Measurements from ENCODE around the gene XXYLT1. TPM values are rescaled to one million over a fixed set of nuclear protein-coding genes. Genes with fewer than 3 reads are reported as not detected.

The XXYLT1 gene
- total and polyA plus RNA-seq, 2 of the 4 experiments (the other 2 are of a cell fraction) = 14.7 to 18.1 TPM

- dilution Hi-C loops (cut with HindIII; ENCODE audit: low sequenced_read_pairs, unreplicated experiment) = no loop called here
- POLR2A ChIA-PET (ENCODE audit: unreplicated experiment) = interaction anchor here (0.6 kb wide), 1 partner anchor 671 kb away, joined by 3 read pairs; no protein-coding TSS in a partner anchor
Observed at GRCh38 chr3:195150181-195151118, 120.5 kb downstream of the XXYLT1 start.

More at GRCh38 chr3:195150181-195151118, 120.5 kb downstream of the XXYLT1 start:
- H3K27me3 ChIP-seq (ENCODE audit: control insufficient read depth, insufficient read depth, low read length) = no peaks in the 10 kb centered on the region
- BruUV-seq (replicated peaks) = no TSS peak
- peak overlapping the region; percentile 98 for H3K18ac ChIP-seq (ENCODE audit: low read depth, low read length)
- H2BK20ac ChIP-seq (ENCODE audit: low read depth, low read length) = peak overlapping the region; percentile 97
- peak overlapping the region; percentile 91 for H2AFZ ChIP-seq (replicated peaks; ENCODE audit: low read length, poor library complexity)
- H3K4me2 ChIP-seq (ENCODE audit: low read depth, low read length) = peak overlapping the region; percentile 85
- CTCF ChIA-PET = interaction anchor here (0.6 to 1.5 kb wide), 2 partner anchors 22 to 468 kb away, joined by 3 to 8 read pairs; no protein-coding TSS in a partner anchor
- intact Hi-C loops (cut with micrococcal nuclease) (loop anchor here (10.0 kb wide), 1 partner anchor 104 kb away; no protein-coding TSS in a partner anchor), in situ Hi-C loops (cut with MboI; ENCODE audit: low sequenced_read_pairs) (no loop called here)
- H4K91ac ChIP-seq (ENCODE audit: insufficient read depth, low read depth, low read length) = peak overlapping the region; percentile 94
- H4K20me1 ChIP-seq (ENCODE audit: insufficient read depth, low read length) = no peaks in the 10 kb centered on the region
- no peaks in the 10 kb centered on the region for H3K9me3 ChIP-seq (ENCODE audit: control insufficient read depth, insufficient read depth, low read length)
- H4K5ac ChIP-seq (ENCODE audit: low read depth, low read length) = peak overlapping the region; percentile 99
- WGBS, 2 experiments (ENCODE audit: extremely low coverage in 2 of 2, insufficient read length in 1 of 2) = 34 to 100% methylated on average over 1 to 17 of the region's 20 CpGs
- H3K4me1 ChIP-seq (ENCODE audit: control insufficient read depth, insufficient read depth, low read length) = peaks cover 42% of the 10 kb centered on the region
- DNase-seq (peak; percentile 81), ATAC-seq (ENCODE audit: low read depth) (peak; percentile 46)
- peak overlapping the region; percentile 28; the same call in 1 of the 2 replicates for H3K4me3 ChIP-seq (ENCODE audit: insufficient read depth, low read depth, low read length)
- H3K4ac ChIP-seq (ENCODE audit: low read depth, low read length) = peak overlapping the region; percentile 99
- peak overlapping the region; percentile 97 to 100 for H4K8ac ChIP-seq (ENCODE audit: low read depth in 2 of 2, low read length in 2 of 2)
- peak overlapping the region; percentile 95 for H3K27ac ChIP-seq (ENCODE audit: insufficient read depth, low read length)
- peak overlapping the region; percentile 87 for H3K9ac ChIP-seq (ENCODE audit: low read depth, low read length)
- H3K79me1 ChIP-seq (ENCODE audit: low read depth in 1 of 2, low read length in 2 of 2) = peaks cover 14 to 34% of the 10 kb centered on the region in 2 experiments; a peak in 3 of 4 replicates
- TF ChIP-seq CHD1 (IDR thresholded peaks at IDR 0.05; ENCODE audit: low read depth, low read length) = no peak
- peak; percentile 89 for TF ChIP-seq RCOR1 (IDR thresholded peaks at IDR 0.05; ENCODE audit: insufficient replicate concordance, low read length)
- TF ChIP-seq MAZ (IDR thresholded peaks at IDR 0.05; ENCODE audit: borderline replicate concordance, low read depth, low read length) = peak; percentile 50; the same call in 1 of the 2 replicates
- peak; percentile 14; the same call in 1 of the 2 replicates for TF ChIP-seq SMC3 (IDR thresholded peaks at IDR 0.05; ENCODE audit: low read depth, low read length)
- peak; percentile 21 for TF ChIP-seq USF2 (IDR thresholded peaks at IDR 0.05; ENCODE audit: low read depth, low read length)
- 0 out of 2 replicates have a peak, but pooled peaks have one; percentile 21 for TF ChIP-seq BHLHE40 (IDR thresholded peaks at IDR 0.05; ENCODE audit: low read depth, low read length)
- no peak for TF ChIP-seq CEBPB (IDR thresholded peaks at IDR 0.05; ENCODE audit: low read depth, low read length)
- H2AK9ac ChIP-seq (replicated peaks; ENCODE audit: low read depth, low read length, poor library complexity) = peak overlapping the region; percentile 86
- H2AK5ac ChIP-seq (ENCODE audit: low read depth, low read length) = peak overlapping the region; percentile 100
- H3K36me3 ChIP-seq (ENCODE audit: control insufficient read depth, insufficient read depth, low read length) = no peaks in the 10 kb centered on the region
- H3K56ac ChIP-seq (ENCODE audit: extremely low read depth, insufficient read depth, low read length) = peak overlapping the region; percentile 90
- peaks cover 32% of the 10 kb centered on the region for H3K9me1 ChIP-seq (ENCODE audit: insufficient read depth, low read length)
- peak overlapping the region; percentile 100 for H3K23ac ChIP-seq (ENCODE audit: low read depth, low read length)
- peak overlapping the region; percentile 99; the same call in 2 of the 3 replicates for H2BK15ac ChIP-seq (ENCODE audit: low read depth, low read length)
- H2BK120ac ChIP-seq (ENCODE audit: low read depth, low read length) = peak overlapping the region; percentile 98
- peak overlapping the region; percentile 99 for H3K14ac ChIP-seq (replicated peaks; ENCODE audit: low read depth, low read length)
- H2BK5ac ChIP-seq (ENCODE audit: low read depth, low read length, poor library complexity, severe bottlenecking) = peak overlapping the region; percentile 98

Data from IMR-90 (cell line).